Large intestine (tissue), 3 donors: ENCODE data around the gene OR52J3. TPM values are rescaled to one million over a fixed set of nuclear protein-coding genes. Genes with fewer than 3 reads are reported as not detected.
"Not testable (repeated sequence)": the region's sequence is repeated elsewhere in the genome, so short reads cannot be mapped to it uniquely, and the experiment has no call there.

Experiments used
- DNase-seq, 2 donors: peaks; one replicate each; pipeline versions ENCODE4 v3.0.0 to v3.0.0-alpha.2; 2013
- H3K27ac ChIP-seq: one replicate; pipeline ENCODE4 v1.5.1; 2013; ENCODE audit warnings: low read length
- H3K27me3 ChIP-seq: 2 replicates; pipeline ENCODE4 v1.6.1; 2013; ENCODE audit warnings: low read length; ENCODE audit not compliant: control insufficient read depth, insufficient read depth
- H3K36me3 ChIP-seq: 2 replicates; pipeline ENCODE4 v1.6.1; 2013; ENCODE audit warnings: low read length; ENCODE audit not compliant: control insufficient read depth, insufficient read depth
- H3K4me1 ChIP-seq: one replicate; pipeline ENCODE4 v1.6.1; 2013; ENCODE audit warnings: low read length; ENCODE audit not compliant: control insufficient read depth, insufficient read depth
- H3K4me3 ChIP-seq: one replicate; pipeline ENCODE4 v1.5.1; 2013; ENCODE audit warnings: low read length
- H3K9me3 ChIP-seq: one replicate; pipeline ENCODE4 v1.6.1; 2013; ENCODE audit warnings: mild to moderate bottlenecking, low read depth, low read length, moderate library complexity; ENCODE audit not compliant: control insufficient read depth
- WGBS: methylation state at CpG from one replicate; pipeline ENCODE4 v1.1.5; 2013; ENCODE audit warnings: low lambda C conversion rate; ENCODE audit not compliant: insufficient coverage; 5-methylcytosine and 5-hydroxymethylcytosine counted together
- polyA plus RNA-seq: library from polyadenylated mRNA; unstranded; fragments of 120-200 nt; gene quantifications from one replicate; pipeline ENCODE4 v1.2.1, GENCODE V29; 2013

The OR52J3 gene
- polyA plus RNA-seq, 1 donor: not detected

- H3K4me3 ChIP-seq: no peak overlapping the region
- no peaks in the 10 kb centered on the region for H3K4me1 ChIP-seq
- H3K27ac ChIP-seq: no peak overlapping the region
- WGBS: no CpG with 5 or more reads among the region's 3 CpGs
- H3K9me3 ChIP-seq: no peaks in the 10 kb centered on the region
- no peak for DNase-seq
- no peaks in the 10 kb centered on the region for H3K27me3 ChIP-seq
- H3K36me3 ChIP-seq: no peaks in the 10 kb centered on the region
These were observed 4.2 kb upstream of the OR52J3 start for GRCh38 chr11:5042091-5042490.

- H3K4me1 ChIP-seq: no peaks in the 10 kb centered on the region
- WGBS: 100% methylated on average over 1 of the region's 2 CpGs
- H3K36me3 ChIP-seq: no peaks in the 10 kb centered on the region
- DNase-seq: no peak
- H3K9me3 ChIP-seq: no peaks in the 10 kb centered on the region
- H3K4me3 ChIP-seq: no peak overlapping the region
- no peaks in the 10 kb centered on the region for H3K27me3 ChIP-seq
- H3K27ac ChIP-seq: no peak overlapping the region
These were observed 2.9 kb upstream of the OR52J3 start for GRCh38 chr11:5043380-5043779.

GRCh38 chr11:5046754-5047330, 516 bp downstream of the OR52J3 start:
- H3K4me1 ChIP-seq: no peaks in the 10 kb centered on the region
- no peaks in the 10 kb centered on the region for H3K9me3 ChIP-seq
- H3K27me3 ChIP-seq: no peaks in the 10 kb centered on the region
- 95% methylated on average over 3 of the region's 15 CpGs for WGBS
- H3K36me3 ChIP-seq: no peaks in the 10 kb centered on the region
- DNase-seq: no peak
- H3K27ac ChIP-seq: no peak overlapping the region
- H3K4me3 ChIP-seq: no peak overlapping the region

- WGBS: 80% methylated on average over 2 of the region's 5 CpGs
- H3K27me3 ChIP-seq, H3K4me1 ChIP-seq, H3K9me3 ChIP-seq, DNase-seq, H3K36me3 ChIP-seq, H3K4me3 ChIP-seq, H3K27ac ChIP-seq: not testable (repeated sequence)
These were observed 12.4 kb downstream of the OR52J3 start for GRCh38 chr11:5058679-5059078.

GRCh38 chr11:5059391-5059790, 13.1 kb downstream of the OR52J3 start, which contains the start of gene OR52E2:
Gene OR52E2 (minus strand): TSS chr11:5059627. CDS start chr11:5059627, 0 bp downstream.
- Histone ChIP-seq H3K4me3 (no peak within 1 kb of the TSS), H3K27me3 (no peaks in the 10 kb centered on the region), H3K27ac (no peak within 1 kb of the TSS), H3K9me3 (no peaks in the 10 kb centered on the region), H3K36me3 (no peaks in the 10 kb centered on the region), H3K4me1 (no peaks in the 10 kb centered on the region)
- 83% methylated on average over 1 of the region's 3 CpGs for WGBS
- DNase-seq: no peak

GRCh38 chr11:5065027-5065426, 18.7 kb downstream of the OR52J3 start:
- WGBS: no CpG with 5 or more reads among the region's 1 CpG
- H3K4me3 ChIP-seq: no peak overlapping the region
- no peak for DNase-seq
- H3K9me3 ChIP-seq: no peaks in the 10 kb centered on the region
- no peaks in the 10 kb centered on the region for H3K4me1 ChIP-seq
- H3K27ac ChIP-seq: no peak overlapping the region
- no peaks in the 10 kb centered on the region for H3K27me3 ChIP-seq
- H3K36me3 ChIP-seq: no peaks in the 10 kb centered on the region

- H3K27ac ChIP-seq: no peak within 1 kb of the TSS
- no peaks in the 10 kb centered on the region for H3K4me1 ChIP-seq
- WGBS: 72% methylated on average over 2 of the region's 3 CpGs
- no peaks in the 10 kb centered on the region for H3K27me3 ChIP-seq
- no peaks in the 10 kb centered on the region for H3K9me3 ChIP-seq
- H3K36me3 ChIP-seq: no peaks in the 10 kb centered on the region
- DNase-seq: no peak
- H3K4me3 ChIP-seq: no peak within 1 kb of the TSS
These were observed 22.9 kb downstream of the OR52J3 start, which contains the start of gene OR52E1 for GRCh38 chr11:5069272-5069671. Gene OR52E1 (plus strand): TSS chr11:5069572.

- H3K27ac ChIP-seq: no peak overlapping the region
- H3K36me3 ChIP-seq: no peaks in the 10 kb centered on the region
- no peak overlapping the region for H3K4me3 ChIP-seq
- H3K9me3 ChIP-seq: no peaks in the 10 kb centered on the region
- no peaks in the 10 kb centered on the region for H3K27me3 ChIP-seq
- H3K4me1 ChIP-seq: no peaks in the 10 kb centered on the region
- WGBS: no CpG with 5 or more reads among the region's 3 CpGs
- no peak for DNase-seq
These were observed 25.5 kb downstream of the OR52J3 start for GRCh38 chr11:5071799-5072198.

GRCh38 chr11:5081405-5081804, 35.1 kb downstream of the OR52J3 start:
- H3K4me3 ChIP-seq: no peak overlapping the region
- no peaks in the 10 kb centered on the region for H3K9me3 ChIP-seq
- no peak overlapping the region for H3K27ac ChIP-seq
- no peaks in the 10 kb centered on the region for H3K27me3 ChIP-seq
- H3K4me1 ChIP-seq: no peaks in the 10 kb centered on the region
- DNase-seq: no peak
- whole genome bisulfite sequencing: 67% methylated on average over 2 of the region's 2 CpGs
- no peaks in the 10 kb centered on the region for H3K36me3 ChIP-seq

- no peaks in the 10 kb centered on the region for H3K4me1 ChIP-seq
- no peaks in the 10 kb centered on the region for H3K36me3 ChIP-seq
- no peak overlapping the region for H3K27ac ChIP-seq
- no peak for DNase-seq
- no peaks in the 10 kb centered on the region for H3K9me3 ChIP-seq
- H3K27me3 ChIP-seq: no peaks in the 10 kb centered on the region
- H3K4me3 ChIP-seq: no peak overlapping the region
These were observed 37.3 kb downstream of the OR52J3 start for GRCh38 chr11:5083602-5084001.

GRCh38 chr11:5088556-5088955, 42.2 kb downstream of the OR52J3 start:
- DNase-seq: no peak
- Histone ChIP-seq H3K27me3 (no peaks in the 10 kb centered on the region), H3K9me3 (no peaks in the 10 kb centered on the region), H3K4me3 (no peak overlapping the region), H3K36me3 (no peaks in the 10 kb centered on the region), H3K4me1 (no peaks in the 10 kb centered on the region), H3K27ac (no peak overlapping the region)
